GM12892 (cell line): ENCODE data around the gene RASGRP1.

Experiments
- POLR2A ChIP-seq: IDR thresholded peaks from 2 replicates; pipeline ENCODE4 v1.6.1; 2011; ENCODE audit warnings: low read depth, low read length, control low read depth
- POLR2AphosphoS5 ChIP-seq: IDR thresholded peaks from 2 replicates; pipeline ENCODE4 v1.6.1; 2011; ENCODE audit warnings: low read depth, low read length, control low read depth
- TAF1 ChIP-seq: IDR thresholded peaks from 2 replicates; pipeline ENCODE4 v1.6.1; 2011; ENCODE audit warnings: low read depth, mild to moderate bottlenecking, control low read depth, low read length, borderline replicate concordance

- no peak for TF ChIP-seq POLR2AphosphoS5
- no peak for TF ChIP-seq POLR2A
- TF ChIP-seq TAF1 = no peak
Measured at GRCh38 chr15:38514601-38515000, 50.0 kb downstream of the RASGRP1 start.
